Glutamatergic neuron (in vitro differentiated cells): ENCODE results near the gene GPR31. TPM values are rescaled to one million over a fixed set of nuclear protein-coding genes. Genes with fewer than 3 reads are reported as not detected.

Source experiments
- DNase-seq: peaks from one replicate; pipeline ENCODE4 v3.0.0; 2022
- H3K27ac Mint-ChIP-seq: one replicate; pipeline ENCODE4 v1.8.0; 2020; ENCODE audit warnings: mild to moderate bottlenecking, mixed read lengths, inconsistent platforms; ENCODE audit not compliant: unreplicated experiment
- H3K27me3 Mint-ChIP-seq: one replicate; pipeline ENCODE4 v1.8.0; 2020; ENCODE audit warnings: mild to moderate bottlenecking, moderate library complexity, mixed read lengths, inconsistent platforms; ENCODE audit not compliant: unreplicated experiment
- H3K36me3 Mint-ChIP-seq: one replicate; pipeline ENCODE4 v1.8.0; 2020; ENCODE audit warnings: mild to moderate bottlenecking, mixed read lengths, inconsistent platforms; ENCODE audit not compliant: unreplicated experiment
- H3K4me1 Mint-ChIP-seq: one replicate; pipeline ENCODE4 v1.8.0; 2020; ENCODE audit warnings: mild to moderate bottlenecking, low read depth, mixed read lengths, inconsistent platforms; ENCODE audit not compliant: unreplicated experiment
- H3K4me3 Mint-ChIP-seq: one replicate; pipeline ENCODE4 v1.8.0; 2020; ENCODE audit warnings: mild to moderate bottlenecking, mixed read lengths, inconsistent platforms; ENCODE audit not compliant: unreplicated experiment
- H3K9me3 Mint-ChIP-seq: one replicate; pipeline ENCODE4 v1.8.0; 2020; ENCODE audit warnings: mild to moderate bottlenecking, moderate library complexity, mixed read lengths, inconsistent platforms; ENCODE audit not compliant: unreplicated experiment
- total RNA-seq: library from RNA; stranded (reverse); fragmentation: NEBNext Ultra II Directional; extraction: Animal tissue kit (Norgen Biotek cat#: 25700); gene quantifications from one replicate; pipeline ENCODE4 v1.2.1, GENCODE V29; 2021; ENCODE audit not compliant: unreplicated experiment
- TF ChIP-seq, protein P1 (sequence below): fragments of 200-600 bp; sonication (generic); IDR thresholded peaks from one replicate; pipeline ENCODE4 v1.5.0; 2021; ENCODE audit not compliant: partially characterized antibody, unreplicated experiment

GPR31 gene
- total RNA-seq, 1 donor from 2014 or later = not detected

GRCh38 chr6:167116109-167116837 is 41.5 kb downstream of the GPR31 start:
- peaks cover 6% of the 10 kb centered on the region for H3K4me1 Mint-ChIP-seq

GRCh38 chr6:167115054-167115453 is 42.7 kb downstream of the GPR31 start:
- Mint-ChIP-seq H3K27me3 (peaks cover 2% of the 10 kb centered on the region), H3K36me3 (no peaks in the 10 kb centered on the region), H3K27ac (no peak overlapping the region), H3K4me1 (peaks cover 6% of the 10 kb centered on the region), H3K4me3 (no peak overlapping the region), H3K9me3 (peaks cover 3% of the 10 kb centered on the region)
- DNase-seq = no peak
- TF ChIP-seq, protein P1, sequence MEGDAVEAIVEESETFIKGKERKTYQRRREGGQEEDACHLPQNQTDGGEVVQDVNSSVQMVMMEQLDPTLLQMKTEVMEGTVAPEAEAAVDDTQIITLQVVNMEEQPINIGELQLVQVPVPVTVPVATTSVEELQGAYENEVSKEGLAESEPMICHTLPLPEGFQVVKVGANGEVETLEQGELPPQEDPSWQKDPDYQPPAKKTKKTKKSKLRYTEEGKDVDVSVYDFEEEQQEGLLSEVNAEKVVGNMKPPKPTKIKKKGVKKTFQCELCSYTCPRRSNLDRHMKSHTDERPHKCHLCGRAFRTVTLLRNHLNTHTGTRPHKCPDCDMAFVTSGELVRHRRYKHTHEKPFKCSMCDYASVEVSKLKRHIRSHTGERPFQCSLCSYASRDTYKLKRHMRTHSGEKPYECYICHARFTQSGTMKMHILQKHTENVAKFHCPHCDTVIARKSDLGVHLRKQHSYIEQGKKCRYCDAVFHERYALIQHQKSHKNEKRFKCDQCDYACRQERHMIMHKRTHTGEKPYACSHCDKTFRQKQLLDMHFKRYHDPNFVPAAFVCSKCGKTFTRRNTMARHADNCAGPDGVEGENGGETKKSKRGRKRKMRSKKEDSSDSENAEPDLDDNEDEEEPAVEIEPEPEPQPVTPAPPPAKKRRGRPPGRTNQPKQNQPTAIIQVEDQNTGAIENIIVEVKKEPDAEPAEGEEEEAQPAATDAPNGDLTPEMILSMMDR = no peak

More at GRCh38 chr6:167116109-167116837, 41.5 kb downstream of the GPR31 start:
- Mint-ChIP-seq H3K27ac (no peak overlapping the region), H3K27me3 (peaks cover 2% of the 10 kb centered on the region), H3K9me3 (peaks cover 3% of the 10 kb centered on the region), H3K4me3 (no peak overlapping the region), H3K36me3 (no peaks in the 10 kb centered on the region)
- no peak for DNase-seq
- TF ChIP-seq, protein P1 = no peak

DNA sequence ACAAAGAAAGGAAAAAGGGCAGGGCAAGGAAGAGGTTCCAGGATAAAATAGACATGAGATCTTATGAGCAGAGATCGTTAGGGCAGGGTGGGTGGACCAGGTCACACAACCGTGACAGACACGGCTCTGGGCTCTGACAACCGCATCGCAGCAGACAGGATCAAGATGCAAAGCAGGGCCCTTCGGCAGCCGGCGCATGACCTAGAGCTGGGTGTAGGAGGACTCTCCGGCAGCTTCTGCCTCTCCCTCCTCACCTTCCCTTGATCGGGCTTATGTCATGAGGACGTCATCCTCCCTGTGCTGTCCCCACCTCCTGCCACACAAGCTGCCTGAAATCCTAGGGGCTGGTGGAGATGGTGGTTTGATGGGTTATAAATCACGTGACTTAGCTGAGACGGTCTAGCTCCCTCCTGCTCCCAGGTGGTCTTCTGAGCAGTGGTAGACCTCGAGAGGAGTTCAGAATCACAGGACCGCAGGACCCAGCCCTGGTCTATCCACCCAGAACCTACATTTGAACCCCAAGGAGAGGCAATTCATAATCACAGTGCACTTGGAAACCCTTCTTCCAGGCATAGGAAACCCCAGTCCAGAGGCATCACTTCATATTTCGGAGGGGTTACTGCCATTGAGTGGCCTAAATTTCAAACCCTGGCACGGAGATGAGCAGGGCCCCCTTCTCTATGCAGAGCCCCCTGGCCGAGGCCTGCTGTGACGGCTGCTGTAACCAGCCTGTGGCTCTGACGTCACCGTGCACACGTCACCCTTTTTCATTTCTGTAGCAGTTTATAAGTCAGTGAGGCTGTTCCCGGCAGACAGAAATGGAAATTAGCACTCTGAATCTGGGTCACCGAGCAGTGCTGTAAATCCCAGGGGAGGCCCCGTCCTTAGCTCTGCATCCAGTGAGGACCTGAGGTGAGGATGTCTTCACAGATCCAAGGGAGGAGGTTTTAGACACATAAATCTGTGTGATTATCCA is 43.6 kb downstream of the GPR31 start:
- H3K27me3 Mint-ChIP-seq = peaks cover 2% of the 10 kb centered on the region
- peaks cover 2% of the 10 kb centered on the region for H3K9me3 Mint-ChIP-seq
- no peak overlapping the region for H3K4me3 Mint-ChIP-seq
- no peak for DNase-seq
- peaks cover 6% of the 10 kb centered on the region for H3K4me1 Mint-ChIP-seq
- no peak overlapping the region for H3K27ac Mint-ChIP-seq
- H3K36me3 Mint-ChIP-seq = no peaks in the 10 kb centered on the region
- TF ChIP-seq, protein P1 = no peak

GRCh38 chr6:167113047-167113754 is 44.6 kb downstream of the GPR31 start:
- TF ChIP-seq, protein P1 = no peak
- no peak overlapping the region for H3K27ac Mint-ChIP-seq
- H3K36me3 Mint-ChIP-seq = no peaks in the 10 kb centered on the region
- no peak for DNase-seq
- H3K4me3 Mint-ChIP-seq = no peak overlapping the region
- H3K4me1 Mint-ChIP-seq = peaks cover 6% of the 10 kb centered on the region
- H3K9me3 Mint-ChIP-seq = peaks cover 1% of the 10 kb centered on the region
- H3K27me3 Mint-ChIP-seq = peaks cover 5% of the 10 kb centered on the region
